Neuron (in vitro differentiated cells): ENCODE results near the gene KRCC1.
"Not testable (repeated sequence)": the region's sequence is repeated elsewhere in the genome, so short reads cannot be mapped to it uniquely, and the experiment has no call there.

Experiments used
- H2AFZ ChIP-seq: one replicate; pipeline ENCODE4 v1.6.1; 2013; ENCODE audit warnings: low read depth, mild to moderate bottlenecking, inconsistent platforms, low read length, moderate library complexity
- H3K27me3 ChIP-seq: one replicate; pipeline ENCODE4 v1.6.1; 2013; ENCODE audit warnings: low read length; ENCODE audit not compliant: insufficient read depth
- H3K36me3 ChIP-seq: one replicate; pipeline ENCODE4 v1.6.1; 2013; ENCODE audit warnings: low read length; ENCODE audit not compliant: insufficient read depth
- H3K4me1 ChIP-seq: one replicate; pipeline ENCODE4 v1.6.1; 2013; ENCODE audit warnings: low read length; ENCODE audit not compliant: insufficient read depth
- H3K4me3 ChIP-seq: 2 replicates; pipeline ENCODE4 v1.5.1; 2013; ENCODE audit warnings: mild to moderate bottlenecking, low read length, moderate library complexity
- H3K9me3 ChIP-seq: one replicate; pipeline ENCODE4 v1.6.1; 2013; ENCODE audit warnings: low read length

KRCC1 gene

GRCh38 chr2:88049622-88050021 lies 6.0 kb downstream of the KRCC1 start:
- Histone ChIP-seq H3K27me3 (no peaks in the 10 kb centered on the region), H3K4me1 (peaks cover 12% of the 10 kb centered on the region), H3K36me3 (peaks cover 5% of the 10 kb centered on the region), H2AFZ (no peak overlapping the region), H3K4me3 (no peak overlapping the region), H3K9me3 (no peaks in the 10 kb centered on the region)

- Histone ChIP-seq H3K4me3 (no peak overlapping the region), H3K36me3 (peaks cover 5% of the 10 kb centered on the region), H3K4me1 (peaks cover 1% of the 10 kb centered on the region), H2AFZ (no peak overlapping the region), H3K27me3 (no peaks in the 10 kb centered on the region), H3K9me3 (no peaks in the 10 kb centered on the region)
These were observed 7.0 kb downstream of the KRCC1 start for GRCh38 chr2:88048541-88048940.

GRCh38 chr2:88045561-88045960 lies 10.0 kb downstream of the KRCC1 start:
- H3K9me3 ChIP-seq, H3K27me3 ChIP-seq, H2AFZ ChIP-seq, H3K4me3 ChIP-seq, H3K4me1 ChIP-seq, H3K36me3 ChIP-seq: not testable (repeated sequence)

DNA sequence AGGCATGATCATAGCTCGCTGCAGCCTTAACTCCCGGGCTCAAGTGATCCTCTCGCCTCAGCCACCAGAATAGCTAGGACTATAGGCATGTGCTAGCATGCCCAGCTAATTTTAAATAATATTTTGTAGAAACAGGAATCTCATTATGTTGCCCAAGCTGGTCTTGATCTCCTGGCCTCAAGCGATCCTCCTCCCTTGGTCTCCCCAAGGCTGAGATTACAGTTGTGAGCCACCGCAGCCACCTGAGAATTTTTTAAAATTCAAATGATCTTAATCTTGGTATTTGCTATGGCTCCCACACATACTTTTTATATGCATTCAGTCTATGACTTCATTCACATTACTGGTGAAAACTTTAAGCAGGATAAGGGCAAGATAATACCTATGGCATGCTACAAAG lies 13.1 kb downstream of the KRCC1 start:
- no peak overlapping the region for H2AFZ ChIP-seq
- no peak overlapping the region for H3K4me3 ChIP-seq
- peaks cover 2% of the 10 kb centered on the region for H3K9me3 ChIP-seq
- no peaks in the 10 kb centered on the region for H3K27me3 ChIP-seq
- H3K36me3 ChIP-seq, result no peaks in the 10 kb centered on the region
- no peaks in the 10 kb centered on the region for H3K4me1 ChIP-seq

DNA sequence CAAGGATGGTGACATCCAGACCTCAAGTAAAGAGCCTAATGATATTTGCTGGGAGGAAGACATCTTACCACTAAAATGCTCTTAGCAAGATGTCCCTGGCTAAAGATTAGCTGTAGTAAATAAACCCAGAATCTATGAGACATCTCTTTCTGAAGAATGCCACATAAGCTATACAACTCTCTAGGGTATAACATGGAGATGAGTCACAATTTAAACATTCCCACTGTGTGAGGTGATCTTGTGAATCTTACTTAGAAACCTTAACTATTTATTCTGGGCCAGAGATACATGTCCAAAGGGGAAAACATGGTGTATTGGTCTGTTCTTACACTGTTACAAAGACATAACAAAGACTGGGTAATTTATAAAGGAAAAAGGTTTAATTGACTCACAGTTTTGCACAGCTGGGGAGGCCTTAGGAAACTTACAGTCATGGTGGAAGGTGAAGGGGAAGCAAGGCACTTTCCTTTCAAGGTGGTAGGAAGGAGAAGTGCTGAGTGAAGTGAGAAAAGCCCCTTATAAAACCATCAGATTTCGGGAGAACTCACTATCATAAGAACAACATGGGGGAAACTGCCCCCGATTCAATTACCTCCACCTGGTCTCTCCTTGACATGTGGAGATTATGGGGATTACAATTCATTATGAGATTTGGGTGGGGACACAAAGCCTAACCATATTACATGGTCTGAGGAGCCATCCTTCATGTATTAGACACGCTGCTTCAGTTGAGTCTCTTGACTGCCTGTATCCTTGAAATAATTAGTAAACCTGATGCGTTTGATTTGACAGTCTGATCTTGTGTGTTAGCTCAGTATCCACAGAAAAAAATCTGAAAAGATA lies 17.1 kb downstream of the KRCC1 start:
- Histone ChIP-seq H3K9me3 (peaks cover 6% of the 10 kb centered on the region), H3K4me1 (no peaks in the 10 kb centered on the region), H3K27me3 (no peaks in the 10 kb centered on the region), H3K36me3 (peaks cover 26% of the 10 kb centered on the region), H3K4me3 (no peak overlapping the region), H2AFZ (no peak overlapping the region)

DNA sequence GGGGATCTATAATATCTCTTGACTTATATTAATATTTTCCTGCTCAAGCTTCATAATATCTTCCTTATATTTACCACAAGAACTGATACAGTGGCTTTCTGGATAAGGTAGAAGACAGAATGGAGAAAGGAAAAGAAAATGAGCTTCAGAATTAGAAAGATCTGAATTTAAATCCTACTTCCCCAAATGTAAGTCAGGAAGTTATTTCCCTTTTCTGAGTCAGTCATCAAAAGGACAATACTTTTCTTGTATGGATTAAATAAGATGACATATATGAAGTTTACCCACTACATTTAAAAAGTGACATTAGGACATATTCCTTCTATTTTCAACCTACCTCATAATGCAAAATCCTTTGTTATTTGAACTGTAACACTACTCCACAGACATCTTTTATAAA lies 19.0 kb downstream of the KRCC1 start:
- no peaks in the 10 kb centered on the region for H3K4me1 ChIP-seq
- peaks cover 6% of the 10 kb centered on the region for H3K9me3 ChIP-seq
- peaks cover 38% of the 10 kb centered on the region for H3K36me3 ChIP-seq
- H2AFZ ChIP-seq, result no peak overlapping the region
- H3K27me3 ChIP-seq, result no peaks in the 10 kb centered on the region
- no peak overlapping the region for H3K4me3 ChIP-seq

- H3K36me3 ChIP-seq, result peaks cover 38% of the 10 kb centered on the region
- H3K4me1 ChIP-seq, result no peaks in the 10 kb centered on the region
- no peak overlapping the region for H3K4me3 ChIP-seq
- no peaks in the 10 kb centered on the region for H3K27me3 ChIP-seq
- H2AFZ ChIP-seq, result no peak overlapping the region
- H3K9me3 ChIP-seq, result peaks cover 6% of the 10 kb centered on the region
These were observed 19.4 kb downstream of the KRCC1 start for GRCh38 chr2:88036182-88036581.

DNA sequence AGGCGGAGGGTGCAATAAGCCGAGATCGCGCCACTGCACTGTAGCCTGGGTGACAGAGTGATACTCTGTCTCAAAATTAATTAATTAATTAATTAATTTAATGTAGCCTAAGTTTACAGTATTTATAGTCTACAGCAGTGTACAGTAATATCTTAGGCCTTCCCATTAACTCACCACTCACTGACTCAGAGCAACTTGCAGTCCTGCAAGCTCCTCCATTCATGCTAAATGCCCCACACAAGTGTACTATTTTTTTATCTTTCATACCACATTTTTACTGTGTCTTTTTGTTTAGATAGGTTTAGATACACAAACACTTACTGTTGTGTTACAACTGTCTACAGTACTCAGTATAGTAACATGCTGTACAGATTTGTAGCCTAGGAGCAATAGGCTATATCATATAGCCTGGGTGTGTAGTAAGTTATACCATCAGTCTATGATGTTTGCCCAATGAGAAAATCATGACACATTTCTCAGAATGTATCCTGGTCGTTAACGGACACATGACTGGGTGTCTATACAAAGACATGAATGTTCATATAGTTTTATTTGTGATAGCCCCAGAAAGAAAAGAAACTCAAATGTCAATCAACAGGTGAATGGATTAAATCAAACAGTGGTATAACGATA lies 23.4 kb downstream of the KRCC1 start:
- peaks cover 56% of the 10 kb centered on the region for H3K36me3 ChIP-seq

DNA sequence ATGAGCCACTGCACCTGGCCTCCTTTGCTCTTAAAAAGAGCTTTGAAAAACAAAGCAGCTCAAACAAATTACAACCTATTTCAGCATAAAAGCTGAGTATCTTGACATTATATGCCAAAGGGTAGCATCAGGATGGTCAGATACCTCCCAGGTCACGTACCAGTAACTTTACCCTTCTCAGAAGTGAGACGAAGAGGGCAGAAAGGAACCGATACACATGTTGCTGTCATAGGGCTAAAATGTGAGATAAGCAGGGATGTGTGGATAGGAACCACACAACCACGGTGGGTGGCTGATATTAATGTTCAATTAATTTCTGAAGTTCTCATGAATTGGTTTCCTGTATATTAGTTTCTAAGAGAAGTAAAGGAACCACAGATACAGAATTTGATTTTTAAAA lies 26.7 kb downstream of the KRCC1 start:
- Histone ChIP-seq H2AFZ (no peak overlapping the region), H3K4me3 (no peak overlapping the region), H3K36me3 (peaks cover 34% of the 10 kb centered on the region), H3K9me3 (no peaks in the 10 kb centered on the region), H3K4me1 (peaks cover 2% of the 10 kb centered on the region), H3K27me3 (no peaks in the 10 kb centered on the region)

More for the DNA sequence above, 23.4 kb downstream of the KRCC1 start:
- Histone ChIP-seq H2AFZ (no peak overlapping the region), H3K27me3 (no peaks in the 10 kb centered on the region), H3K4me3 (no peak overlapping the region), H3K4me1 (no peaks in the 10 kb centered on the region), H3K9me3 (peaks cover 4% of the 10 kb centered on the region)

DNA sequence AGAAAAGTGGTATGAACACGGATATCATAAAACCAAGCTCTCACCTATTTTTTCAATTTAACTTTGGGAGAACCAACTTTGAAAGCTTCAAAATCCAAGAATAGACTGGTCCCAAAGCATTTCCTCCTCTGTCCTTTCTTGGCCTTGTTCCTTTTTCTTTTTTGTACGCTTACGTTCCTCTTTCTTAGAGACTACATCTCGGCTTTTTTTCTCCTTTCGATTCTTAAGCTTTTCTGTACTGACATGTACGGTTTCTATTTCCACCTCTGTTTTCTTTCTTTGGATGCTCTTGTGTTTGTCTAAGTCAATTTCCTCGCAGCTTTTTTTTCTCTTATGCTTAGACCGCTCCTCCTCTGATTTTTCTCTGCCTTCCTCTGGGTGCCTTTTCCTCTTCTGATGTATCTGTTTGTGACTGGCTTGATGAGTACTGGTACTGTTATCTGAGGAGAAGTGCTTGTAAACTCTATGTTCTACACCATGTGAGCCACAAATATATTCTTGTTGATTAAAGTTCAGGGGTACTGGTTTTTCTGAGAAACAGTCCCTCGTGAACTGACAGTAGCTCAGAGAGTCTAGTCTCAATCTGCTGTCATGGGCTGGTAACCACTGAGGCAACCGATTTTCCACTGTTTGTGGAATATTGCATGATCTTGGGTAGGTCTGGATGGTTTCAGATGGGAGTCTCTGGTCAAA lies 27.7 kb downstream of the KRCC1 start:
- Histone ChIP-seq H3K36me3 (peaks cover 27% of the 10 kb centered on the region), H3K4me1 (peaks cover 2% of the 10 kb centered on the region), H3K27me3 (no peaks in the 10 kb centered on the region)

GRCh38 chr2:88024509-88024908 lies 31.1 kb downstream of the KRCC1 start:
- H2AFZ ChIP-seq, result no peak overlapping the region
- no peaks in the 10 kb centered on the region for H3K27me3 ChIP-seq
- no peaks in the 10 kb centered on the region for H3K9me3 ChIP-seq
- H3K36me3 ChIP-seq, result peaks cover 17% of the 10 kb centered on the region
- H3K4me3 ChIP-seq, result no peak overlapping the region
- peaks cover 9% of the 10 kb centered on the region for H3K4me1 ChIP-seq

More for the DNA sequence above, 27.7 kb downstream of the KRCC1 start:
- Histone ChIP-seq H3K9me3 (no peaks in the 10 kb centered on the region), H2AFZ (no peak overlapping the region), H3K4me3 (no peak overlapping the region)

- Histone ChIP-seq H2AFZ (no peak overlapping the region), H3K4me1 (peaks cover 24% of the 10 kb centered on the region), H3K4me3 (no peak overlapping the region), H3K9me3 (no peaks in the 10 kb centered on the region), H3K36me3 (peaks cover 2% of the 10 kb centered on the region), H3K27me3 (no peaks in the 10 kb centered on the region)
These were observed 33.0 kb downstream of the KRCC1 start for GRCh38 chr2:88022669-88022921.

- Histone ChIP-seq H3K27me3 (no peaks in the 10 kb centered on the region), H3K4me1 (peaks cover 27% of the 10 kb centered on the region), H2AFZ (no peak overlapping the region), H3K4me3 (no peak overlapping the region), H3K36me3 (no peaks in the 10 kb centered on the region), H3K9me3 (no peaks in the 10 kb centered on the region)
These were observed 35.6 kb downstream of the KRCC1 start for GRCh38 chr2:88019985-88020384.
